HCEC 1CT (cell line): Measurements from ENCODE around the gene PRR5.

Experiments used
- DNase-seq: peaks from one replicate; pipeline ENCODE4 v3.0.0-alpha.2; 2017

The PRR5 gene

DNA sequence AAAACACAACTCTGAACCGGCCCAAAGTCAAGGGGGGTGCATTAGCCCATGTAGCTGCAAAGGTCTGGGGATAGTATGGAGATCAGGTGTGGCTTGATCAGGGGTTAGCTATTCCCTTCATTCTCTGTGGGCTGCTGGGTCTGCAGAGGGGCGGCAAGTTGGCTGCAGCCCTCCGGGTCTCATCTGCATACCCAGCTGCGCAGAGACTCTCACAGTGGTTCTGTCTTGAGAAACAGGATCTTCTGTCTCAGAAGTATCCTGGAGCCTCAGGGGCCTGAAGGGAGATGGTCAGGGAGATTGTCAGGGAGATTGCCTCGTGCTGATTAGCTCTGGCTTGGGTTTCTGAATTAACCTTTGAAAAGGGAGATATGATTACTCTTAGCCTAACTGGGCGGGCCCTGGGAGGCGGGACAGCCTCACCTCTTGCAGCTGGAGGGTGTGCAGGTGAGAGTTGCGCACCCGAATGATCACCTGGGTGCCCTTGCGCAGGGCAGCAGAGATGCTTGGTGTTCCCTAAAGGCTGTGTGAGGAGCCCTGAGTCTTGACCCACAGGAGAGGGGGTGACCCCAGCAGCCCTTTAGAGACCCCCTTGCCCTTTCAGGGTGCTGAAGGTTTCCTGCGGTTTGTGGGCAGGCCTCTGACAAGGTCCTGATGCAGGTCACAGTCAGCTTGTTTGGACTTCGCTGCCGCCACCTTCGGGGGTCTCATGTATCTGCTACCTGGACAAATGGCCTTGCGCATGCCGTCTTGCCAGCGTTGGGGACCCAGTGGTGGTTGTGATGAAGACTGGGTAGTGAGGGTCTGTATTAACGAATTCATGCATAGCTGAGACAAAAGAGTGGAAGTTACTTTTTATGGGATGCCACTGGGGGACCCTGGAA, 57.7 kb downstream of the PRR5 start:
- DNase-seq, result no peak

DNA sequence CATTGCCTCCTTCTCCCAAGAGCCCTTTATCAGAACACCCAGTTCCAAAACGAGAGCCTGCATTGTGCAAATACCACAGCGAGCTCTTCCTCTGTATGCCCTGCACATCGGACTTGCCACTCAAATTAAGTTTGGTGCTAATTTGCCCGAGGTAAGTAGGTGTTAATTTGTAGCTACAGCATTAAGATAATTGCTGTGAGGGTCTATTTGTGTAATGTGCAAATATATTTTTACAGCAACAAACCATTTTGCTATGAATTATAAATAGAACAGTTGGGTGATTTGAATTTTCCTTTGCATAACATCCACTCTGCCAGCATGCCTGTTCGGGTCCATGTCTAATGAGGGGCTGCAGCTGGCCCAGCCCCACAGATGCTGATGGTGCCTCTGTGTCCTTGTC, 58.5 kb downstream of the PRR5 start:
- no peak for DNase-seq

DNA sequence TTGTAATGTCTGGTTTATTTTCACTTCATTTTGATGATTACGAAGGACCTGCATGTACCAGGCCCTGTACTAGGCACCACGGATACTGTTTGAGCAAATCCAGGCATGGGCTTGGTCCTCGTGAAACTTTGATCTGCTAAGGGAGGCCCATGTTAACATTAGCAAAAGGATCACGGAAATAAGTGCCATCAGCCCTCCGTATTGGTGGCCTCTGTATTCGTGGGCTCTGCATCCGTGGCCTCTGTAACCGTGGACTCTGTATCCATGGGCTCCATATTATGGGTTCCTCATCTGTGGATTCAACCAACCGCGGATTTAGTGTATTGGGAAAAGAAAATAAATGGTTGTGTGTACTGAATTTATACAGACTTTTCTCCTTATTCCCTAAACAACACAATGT, 59.0 kb downstream of the PRR5 start:
- no peak for DNase-seq

DNA sequence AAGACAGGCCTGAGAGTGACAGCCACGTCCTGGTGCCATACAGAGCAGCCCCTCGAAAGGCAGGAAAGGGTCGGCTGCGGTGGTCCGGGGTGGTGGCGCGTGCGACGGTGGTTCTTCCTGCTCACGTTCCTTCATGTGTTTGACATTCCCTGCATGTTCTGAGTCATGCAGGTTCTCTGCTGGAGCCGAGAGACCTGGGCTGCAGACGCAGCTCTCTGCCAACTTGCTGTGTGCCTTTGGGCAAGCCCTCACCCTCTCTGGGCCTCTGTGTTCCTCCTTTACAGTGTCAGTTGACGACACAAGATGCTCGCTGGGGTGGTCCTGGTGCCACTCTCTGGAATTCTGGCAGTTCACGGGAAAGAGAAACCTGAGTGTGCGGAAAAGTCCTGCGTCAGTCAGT, 62.4 kb downstream of the PRR5 start:
- no peak for DNase-seq

DNA sequence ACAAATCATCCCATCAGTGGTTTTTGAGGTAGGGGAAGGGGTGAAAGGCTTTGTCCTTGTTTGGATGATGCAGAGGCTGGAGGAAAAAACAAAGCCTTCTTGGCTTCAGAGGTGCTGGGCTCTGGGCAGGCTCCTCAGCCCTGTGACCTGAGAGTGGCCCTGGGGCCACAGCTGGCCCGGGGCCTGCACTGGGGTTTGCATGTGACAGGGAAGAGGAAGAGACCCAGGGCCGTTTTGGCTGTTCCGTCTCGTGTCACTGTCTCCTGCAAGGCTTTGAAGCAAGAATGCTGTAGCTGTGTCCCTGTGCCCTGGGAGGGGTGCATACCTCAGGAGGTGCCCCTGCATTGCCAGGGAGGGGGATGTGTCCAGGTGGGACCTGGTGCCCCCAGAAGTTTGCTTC, 63.0 kb downstream of the PRR5 start:
- DNase-seq, result no peak

DNA sequence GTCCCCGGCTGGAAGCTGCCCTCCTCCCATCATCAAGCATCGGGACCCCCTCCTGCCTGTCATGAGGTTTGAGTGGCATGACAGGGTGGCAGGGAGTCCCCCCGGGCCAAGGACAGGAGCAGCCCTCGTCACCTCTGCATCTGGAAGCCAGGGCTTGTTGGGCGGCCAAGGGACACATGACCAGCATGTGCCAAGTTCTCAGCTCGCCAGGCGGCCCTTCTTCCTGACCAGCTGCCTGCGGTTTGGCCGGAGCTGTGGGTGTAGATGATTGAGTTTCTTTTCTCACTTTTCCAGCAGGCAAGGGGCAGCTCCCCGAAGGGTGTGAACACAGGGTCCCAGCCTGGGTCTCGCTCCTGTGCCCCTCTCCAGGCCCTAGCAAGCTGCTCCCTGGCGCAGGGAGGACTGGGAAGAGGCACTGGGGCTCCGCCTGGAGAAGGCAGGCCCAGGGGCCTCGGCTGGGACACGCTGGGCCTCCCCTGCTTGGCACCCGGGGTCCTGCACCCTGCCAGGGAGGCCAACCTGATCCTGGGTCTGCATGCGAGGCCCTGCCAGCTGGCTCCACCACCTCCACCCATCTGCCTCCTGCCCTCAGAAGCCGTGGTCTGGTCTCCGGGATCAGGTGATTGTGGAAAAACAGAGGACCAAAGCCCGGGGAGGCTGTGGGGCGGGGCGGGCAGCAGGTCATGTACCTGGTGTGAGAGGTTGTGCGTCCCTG, 63.7 kb downstream of the PRR5 start:
- no peak for DNase-seq

DNA sequence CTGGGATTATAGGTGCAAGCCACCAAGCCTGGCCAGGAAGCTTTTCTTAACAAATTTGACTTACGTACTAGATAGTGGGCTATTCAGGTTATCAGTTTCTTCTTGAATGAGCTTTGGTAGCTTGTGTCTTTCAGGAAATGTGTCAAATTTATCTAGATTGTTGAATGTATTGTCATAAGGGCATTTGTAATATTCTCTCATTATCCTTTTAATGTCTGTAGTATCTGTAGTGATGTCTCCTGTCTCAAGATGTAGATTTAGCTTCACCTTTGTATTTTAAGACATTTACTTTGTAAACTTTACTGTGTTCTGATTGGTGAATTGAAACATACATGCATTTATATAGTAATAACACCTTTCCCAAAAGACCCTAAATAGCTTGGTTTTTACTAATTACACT, 71.1 kb downstream of the PRR5 start:
- DNase-seq, result no peak

DNA sequence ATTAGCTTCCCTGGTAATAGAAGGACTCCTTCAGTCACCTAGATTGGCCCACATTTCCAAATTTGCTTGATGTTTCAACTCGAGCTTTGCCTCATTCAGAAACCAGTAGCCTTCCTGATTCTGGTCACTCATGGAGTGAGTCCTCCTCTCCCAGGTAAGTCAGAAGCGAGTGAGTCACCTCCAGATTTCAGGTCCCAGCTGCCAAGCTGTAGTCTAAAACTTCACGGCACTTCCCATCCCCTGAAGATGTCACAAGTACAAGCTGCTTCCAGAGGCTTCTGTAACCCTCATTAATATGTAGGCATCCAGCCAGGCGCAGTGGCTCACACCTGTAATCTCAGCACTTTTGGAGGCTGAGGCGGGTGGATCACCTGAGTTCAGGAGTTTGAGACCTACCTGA, 73.9 kb downstream of the PRR5 start:
- DNase-seq, result no peak

DNA sequence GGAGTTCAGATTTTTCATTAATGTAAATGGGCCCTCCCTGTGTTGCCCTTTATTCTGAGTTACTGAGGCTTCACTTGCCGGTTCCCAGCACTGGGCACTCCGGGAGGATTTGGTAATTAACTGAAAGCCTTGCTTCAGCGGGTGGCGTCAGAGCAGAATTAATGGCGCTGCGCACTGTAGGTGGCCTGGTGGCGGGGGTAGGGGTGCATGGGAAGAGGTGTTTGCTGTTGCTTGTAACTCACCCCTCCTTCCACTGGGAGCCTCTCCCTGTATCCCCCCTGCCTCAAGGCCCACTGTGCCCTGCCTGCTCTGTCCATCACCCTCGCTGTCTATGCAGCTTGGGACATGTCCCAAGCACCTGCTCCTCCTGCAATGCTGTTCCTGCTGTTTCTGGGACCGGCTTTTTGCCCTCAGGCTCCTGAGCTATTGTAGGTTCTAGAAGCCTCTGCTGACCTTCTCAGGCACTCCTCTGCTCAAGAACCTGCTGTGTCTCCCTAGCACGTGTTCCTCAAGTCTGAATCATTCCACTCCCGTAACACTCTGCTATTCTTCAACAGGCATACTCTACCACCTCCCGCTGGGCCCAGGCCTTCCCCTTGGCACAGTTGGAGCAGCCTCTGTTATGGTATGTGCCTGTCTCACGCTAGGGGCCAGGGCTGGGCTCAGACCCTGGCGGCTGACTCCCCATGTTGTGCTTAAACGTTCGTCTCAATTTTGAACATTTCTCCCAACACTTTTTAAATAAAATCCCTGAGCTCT, 74.8 kb downstream of the PRR5 start:
- no peak for DNase-seq

DNA sequence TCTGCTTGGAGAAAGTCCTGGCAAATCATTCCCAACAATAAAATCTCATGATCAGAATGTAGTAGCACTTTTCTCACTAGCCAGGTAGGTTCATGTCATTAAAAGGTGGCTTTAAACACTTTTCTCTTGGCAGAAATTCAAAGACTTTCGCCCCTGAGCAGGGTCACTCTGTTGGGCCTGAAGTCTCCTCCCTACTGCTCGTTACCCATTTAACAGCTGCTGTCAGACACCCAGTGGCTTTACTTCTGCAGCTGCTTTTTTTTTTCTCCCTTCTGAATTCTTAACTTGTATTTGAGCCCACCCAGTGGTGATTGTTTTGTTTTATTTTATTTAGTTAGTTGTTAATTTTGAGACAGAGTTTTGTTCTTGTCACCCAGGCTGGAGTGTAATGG, 75.4 kb downstream of the PRR5 start:
- no peak for DNase-seq

DNA sequence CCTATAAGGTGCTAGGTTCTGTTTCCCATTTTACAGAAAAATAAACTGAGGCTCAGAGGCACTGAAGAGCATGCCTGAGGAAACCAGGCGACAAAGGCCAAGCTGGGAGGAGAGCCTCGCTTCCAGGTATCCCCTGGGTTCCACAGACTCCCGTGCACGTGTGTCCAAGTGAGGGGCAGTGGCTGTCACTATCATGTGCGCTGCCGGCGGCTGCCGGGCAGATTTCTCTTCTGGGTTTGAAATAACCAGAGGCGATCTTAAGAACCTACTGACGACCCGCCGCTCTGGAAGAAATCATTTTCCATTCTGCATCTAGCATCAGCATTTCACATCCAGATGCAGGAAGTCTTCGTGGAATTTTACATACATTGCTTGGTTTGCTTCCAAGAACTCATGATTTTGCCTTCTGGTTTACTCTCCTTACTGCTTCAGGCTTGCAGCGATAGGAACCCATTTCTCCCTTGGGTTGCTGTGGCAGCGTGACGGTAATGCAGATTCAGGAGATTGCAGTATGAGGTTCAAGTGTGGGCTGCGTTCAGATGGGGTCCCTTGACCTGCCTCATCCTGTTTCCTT, 79.0 kb downstream of the PRR5 start:
- DNase-seq, result no peak

DNA sequence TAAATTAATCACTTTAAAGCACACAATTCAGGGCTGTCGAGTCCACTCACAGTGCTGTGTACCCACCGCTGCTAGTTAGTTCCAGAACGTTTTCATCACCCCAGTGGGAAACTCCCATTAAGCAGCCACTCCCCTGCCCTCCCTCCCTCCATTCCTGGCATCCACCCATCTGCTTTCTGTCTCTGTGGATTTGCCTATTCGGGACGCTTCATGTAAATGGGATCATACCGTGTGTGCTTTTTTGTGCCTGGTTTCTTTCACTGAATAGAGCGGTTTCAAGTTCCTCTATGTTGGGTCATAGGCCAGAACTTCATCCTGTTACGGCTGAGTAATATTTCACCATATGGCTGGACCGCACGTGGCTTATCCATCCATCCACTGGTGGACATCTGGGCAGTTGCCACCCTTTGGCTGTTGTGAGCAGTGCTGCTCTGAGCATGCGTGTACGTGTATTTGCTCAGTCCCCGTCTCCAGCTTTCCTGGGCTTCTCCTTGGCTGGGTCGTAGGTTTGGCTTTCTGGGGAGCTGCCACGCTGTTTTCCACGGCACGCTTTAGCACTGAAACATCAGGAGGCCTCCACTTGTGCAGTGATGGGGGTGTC, 80.5 kb downstream of the PRR5 start:
- no peak for DNase-seq

DNA sequence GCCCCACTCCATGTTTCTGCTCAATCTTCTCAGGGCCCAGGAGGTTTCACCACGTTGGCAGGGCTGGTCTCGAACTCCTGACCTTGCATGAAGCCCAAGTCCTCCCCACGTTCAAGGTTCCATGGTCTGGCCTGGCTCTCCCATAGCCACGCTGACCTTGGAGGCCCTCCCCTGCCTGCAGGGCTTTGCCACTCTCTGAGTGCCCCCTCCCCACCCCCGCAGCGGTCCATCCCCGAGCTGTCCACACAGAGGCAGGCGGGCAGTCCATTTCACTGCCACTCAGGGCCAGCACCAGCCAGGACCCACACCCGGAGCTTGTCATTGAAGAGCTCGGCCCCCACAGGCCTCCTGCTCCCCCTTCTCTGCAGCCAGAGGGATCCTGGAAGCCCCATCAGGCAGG, 81.1 kb downstream of the PRR5 start:
- DNase-seq, result no peak

DNA sequence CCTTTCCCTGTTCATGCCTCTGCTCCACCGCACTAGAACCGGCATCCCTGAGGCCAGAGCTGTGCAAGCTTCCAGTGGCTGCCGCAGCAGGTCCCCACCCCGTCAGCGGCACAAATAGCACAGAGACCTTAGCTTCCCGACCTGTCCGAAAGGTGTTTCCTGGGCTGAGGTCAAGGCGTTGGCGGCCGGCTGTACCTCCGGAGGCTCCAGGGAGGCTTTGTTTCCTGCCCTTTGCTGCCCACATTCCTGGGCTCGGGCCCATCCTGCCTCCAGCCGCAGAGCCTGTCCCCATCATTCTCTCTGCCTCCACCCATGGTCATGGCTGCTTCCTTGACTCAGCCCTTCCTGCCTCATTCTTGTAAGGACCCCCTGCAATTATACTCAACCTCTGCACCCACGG, 81.6 kb downstream of the PRR5 start:
- DNase-seq, result no peak

DNA sequence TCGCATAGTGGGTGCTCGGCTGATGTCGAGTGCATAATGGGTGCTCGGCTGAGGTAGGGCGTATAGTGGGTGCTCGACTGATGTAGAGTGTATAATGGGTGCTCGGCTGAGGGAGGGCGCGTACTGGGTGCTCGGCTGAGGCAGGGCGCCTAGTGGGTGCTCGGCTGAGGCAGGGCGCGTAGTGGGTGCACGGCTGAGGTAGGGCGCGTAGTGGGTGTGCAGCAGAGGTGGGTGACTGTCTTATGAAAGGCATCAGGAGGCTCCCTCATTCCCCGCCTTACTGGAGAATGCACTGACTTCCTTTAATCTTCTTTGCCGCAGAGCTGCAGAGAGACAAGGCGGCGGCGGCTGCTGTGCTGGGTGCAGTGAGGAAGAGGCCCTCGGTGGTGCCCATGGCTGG, 84.1 kb downstream of the PRR5 start:
- no peak for DNase-seq

DNA sequence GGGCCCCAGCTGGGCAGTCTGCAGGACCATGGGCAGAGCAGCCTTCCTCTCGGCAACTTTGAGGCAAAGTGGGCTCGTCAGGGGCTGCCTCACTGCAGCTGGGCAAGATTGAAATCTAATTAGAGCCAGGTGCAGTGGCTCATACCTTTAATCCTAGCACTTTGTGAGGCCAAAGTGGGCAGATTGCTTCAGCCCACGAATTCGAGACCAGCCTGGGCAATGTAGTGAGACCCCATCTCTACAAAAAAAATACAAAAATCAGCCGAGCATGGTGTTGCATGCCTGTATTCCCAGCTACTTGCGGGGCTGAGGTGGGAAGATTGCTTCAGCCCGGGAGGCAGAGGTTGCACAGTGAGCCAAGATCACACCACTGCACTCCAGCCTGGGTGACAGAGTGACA, 84.6 kb downstream of the PRR5 start:
- no peak for DNase-seq
